ENCODE measurements around the gene MGMT.

MGMT gene

GRCh38 chr10:129445436-129446182, 21.4 kb upstream of the MGMT start:
- no peak overlapping the region for H3K27ac ChIP-seq
- TF ChIP-seq, protein P1, sequence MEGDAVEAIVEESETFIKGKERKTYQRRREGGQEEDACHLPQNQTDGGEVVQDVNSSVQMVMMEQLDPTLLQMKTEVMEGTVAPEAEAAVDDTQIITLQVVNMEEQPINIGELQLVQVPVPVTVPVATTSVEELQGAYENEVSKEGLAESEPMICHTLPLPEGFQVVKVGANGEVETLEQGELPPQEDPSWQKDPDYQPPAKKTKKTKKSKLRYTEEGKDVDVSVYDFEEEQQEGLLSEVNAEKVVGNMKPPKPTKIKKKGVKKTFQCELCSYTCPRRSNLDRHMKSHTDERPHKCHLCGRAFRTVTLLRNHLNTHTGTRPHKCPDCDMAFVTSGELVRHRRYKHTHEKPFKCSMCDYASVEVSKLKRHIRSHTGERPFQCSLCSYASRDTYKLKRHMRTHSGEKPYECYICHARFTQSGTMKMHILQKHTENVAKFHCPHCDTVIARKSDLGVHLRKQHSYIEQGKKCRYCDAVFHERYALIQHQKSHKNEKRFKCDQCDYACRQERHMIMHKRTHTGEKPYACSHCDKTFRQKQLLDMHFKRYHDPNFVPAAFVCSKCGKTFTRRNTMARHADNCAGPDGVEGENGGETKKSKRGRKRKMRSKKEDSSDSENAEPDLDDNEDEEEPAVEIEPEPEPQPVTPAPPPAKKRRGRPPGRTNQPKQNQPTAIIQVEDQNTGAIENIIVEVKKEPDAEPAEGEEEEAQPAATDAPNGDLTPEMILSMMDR (conservative IDR thresholded peaks at IDR 0.05), result no peak

DNA sequence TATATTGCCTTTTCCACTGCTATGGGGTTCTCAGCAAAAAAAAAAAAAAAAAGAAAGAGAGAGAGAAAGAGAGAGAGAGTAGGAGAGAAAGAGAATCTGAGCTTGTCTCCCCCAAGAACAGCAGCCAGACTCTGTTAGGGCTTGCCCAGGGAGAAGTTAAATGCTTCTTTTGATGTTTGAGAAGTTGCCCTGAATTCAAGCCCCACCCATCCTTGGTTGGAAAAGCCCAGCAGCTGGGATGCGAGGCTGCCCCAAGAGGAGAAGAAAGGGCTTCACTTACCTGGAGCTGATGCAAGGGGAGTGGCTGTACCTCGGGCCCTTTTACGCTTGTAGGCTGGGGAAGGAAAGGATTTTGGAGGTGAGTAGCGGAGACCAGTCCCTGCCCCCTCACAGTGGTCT, 20.9 kb upstream of the MGMT start:
- TF ChIP-seq, protein P1 (conservative IDR thresholded peaks at IDR 0.05), result no peak

DNA sequence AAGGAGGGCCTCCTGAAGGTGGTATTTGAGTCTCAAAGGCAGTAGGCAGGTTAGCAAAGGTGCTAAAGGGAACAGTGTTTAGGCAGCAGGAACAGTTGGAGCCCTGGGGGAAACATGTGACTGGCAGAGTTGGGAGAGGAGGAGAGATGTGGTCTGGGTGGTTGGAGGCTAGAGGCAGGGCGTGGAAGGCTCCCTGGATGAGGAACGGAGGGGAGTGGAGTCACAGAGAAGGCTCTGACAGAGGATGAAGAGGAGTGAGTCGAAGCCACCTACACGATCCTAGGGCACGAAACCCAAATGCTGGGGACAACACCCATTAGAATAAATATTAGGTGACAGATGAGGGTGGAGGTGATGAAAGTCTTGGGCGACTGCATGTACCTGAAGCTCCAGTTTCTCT, 19.6 kb upstream of the MGMT start:
- TF ChIP-seq, protein P1 (conservative IDR thresholded peaks at IDR 0.05), result no peak
- no peak overlapping the region for H3K27ac ChIP-seq

More for the DNA sequence above, 20.9 kb upstream of the MGMT start:
- no peak overlapping the region for H3K27ac ChIP-seq

DNA sequence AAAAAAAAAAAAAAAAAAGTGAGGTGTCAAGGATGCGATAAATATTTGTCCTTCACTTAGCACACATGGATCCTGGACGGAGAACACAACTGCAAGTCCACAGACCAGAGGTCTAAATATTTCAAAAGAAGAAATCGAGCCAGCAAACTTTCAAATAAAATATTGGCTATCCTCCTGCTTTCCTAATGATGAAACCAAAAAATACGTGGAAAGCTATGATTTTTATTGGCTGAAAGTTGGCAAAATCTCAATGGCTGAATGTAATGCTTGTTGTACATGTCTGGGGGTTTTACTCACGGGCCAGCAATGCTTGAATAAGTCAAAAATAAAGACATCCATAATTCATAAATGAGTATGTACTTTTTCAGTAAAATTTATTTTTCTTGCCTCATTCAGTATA, 19.0 kb upstream of the MGMT start:
- H3K27ac ChIP-seq, result no peak overlapping the region
- TF ChIP-seq, protein P1 (conservative IDR thresholded peaks at IDR 0.05), result no peak

DNA sequence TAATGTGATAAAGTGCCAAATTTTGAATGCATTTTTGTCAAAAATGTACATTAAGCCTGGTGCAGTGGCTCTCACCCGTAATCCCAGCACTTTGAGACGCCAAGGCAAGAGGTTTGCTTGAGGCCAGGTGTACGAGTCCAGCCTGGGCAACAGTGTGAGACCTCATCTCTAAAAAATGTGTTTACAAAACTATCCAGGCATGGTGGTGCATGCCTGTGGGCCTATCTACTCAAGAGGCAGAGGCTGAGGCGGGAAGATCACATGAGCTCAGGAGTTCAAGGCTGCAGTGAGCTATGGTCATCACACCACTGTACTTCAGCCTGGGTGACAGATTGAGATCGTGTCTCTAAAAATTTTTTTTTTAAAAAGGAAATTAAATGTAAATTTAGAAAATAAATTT, 18.5 kb upstream of the MGMT start:
- H3K27ac ChIP-seq, result no peak overlapping the region
- TF ChIP-seq, protein P1 (conservative IDR thresholded peaks at IDR 0.05), result no peak

DNA sequence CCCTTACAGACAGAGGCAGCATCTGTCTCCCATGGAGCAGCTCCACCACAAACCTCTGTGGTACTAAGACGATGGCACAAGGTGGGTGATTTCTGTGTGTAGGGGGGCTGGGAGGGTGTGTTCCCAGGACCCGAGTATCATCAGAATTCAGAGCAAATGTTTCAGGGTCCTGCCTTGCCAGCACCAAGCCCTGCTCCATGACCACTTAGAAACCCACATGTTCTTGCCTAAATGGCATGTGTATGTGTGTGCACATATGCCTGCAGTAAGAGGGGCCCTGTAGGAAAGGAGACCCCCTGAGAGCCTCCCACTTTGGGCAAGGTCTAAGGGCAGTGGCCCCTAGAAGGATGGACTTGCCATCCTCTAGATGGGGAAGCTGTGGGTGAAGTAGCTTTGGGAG, 17.1 kb upstream of the MGMT start:
- H3K27ac ChIP-seq, result no peak overlapping the region
- TF ChIP-seq, protein P1 (conservative IDR thresholded peaks at IDR 0.05), result no peak

DNA sequence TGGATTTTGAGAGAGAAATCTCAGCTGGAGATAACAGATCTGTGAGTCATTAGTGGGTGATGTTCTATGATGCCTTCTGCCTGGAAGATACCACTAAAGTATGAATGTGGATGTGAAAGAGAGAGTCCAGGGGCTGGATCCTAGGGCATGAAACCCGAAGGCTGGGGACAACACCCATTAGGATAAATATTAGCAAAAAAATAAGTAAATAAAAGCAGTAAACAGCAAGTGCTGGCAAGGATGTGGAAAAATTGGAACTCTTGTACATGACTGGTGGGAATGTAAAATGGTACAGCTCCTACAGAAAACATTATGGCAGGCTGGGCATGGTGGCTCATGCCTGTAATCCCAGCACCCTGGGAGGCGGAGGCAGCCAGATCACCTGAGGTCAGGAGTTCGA, 16.6 kb upstream of the MGMT start:
- H3K27ac ChIP-seq, result no peak overlapping the region
- TF ChIP-seq, protein P1 (conservative IDR thresholded peaks at IDR 0.05), result no peak

Measured in VCaP (cell line).